GM21367 (cell line): ENCODE results near the gene SLC8A1.

Experiments used
- ATAC-seq: cut with Tn5 transposase; IDR thresholded peaks from one replicate; pipeline ENCODE4 v1.9.1; 2021; ENCODE audit not compliant: unreplicated experiment

The SLC8A1 gene

GRCh38 chr2:40358783-40359182 lies 93.1 kb downstream of the SLC8A1 start:
- ATAC-seq = no peak

GRCh38 chr2:40357667-40358066 lies 94.2 kb downstream of the SLC8A1 start:
- no peak for ATAC-seq

GRCh38 chr2:40355451-40355850 lies 96.4 kb downstream of the SLC8A1 start:
- ATAC-seq = no peak

- no peak for ATAC-seq
Observed at GRCh38 chr2:40353231-40353630, 98.7 kb downstream of the SLC8A1 start.

- ATAC-seq = no peak
Observed at GRCh38 chr2:40352703-40353099, 99.2 kb downstream of the SLC8A1 start.

GRCh38 chr2:40352041-40352702 lies 99.7 kb downstream of the SLC8A1 start:
- no peak for ATAC-seq

- no peak for ATAC-seq
Observed at GRCh38 chr2:40348665-40349064, 103.2 kb downstream of the SLC8A1 start.

GRCh38 chr2:40348038-40348437 lies 103.9 kb downstream of the SLC8A1 start:
- no peak for ATAC-seq

GRCh38 chr2:40346535-40347354 lies 105.1 kb downstream of the SLC8A1 start:
- peak; percentile 57 for ATAC-seq

- ATAC-seq = no peak
Observed at GRCh38 chr2:40344364-40344763, 107.5 kb downstream of the SLC8A1 start.

GRCh38 chr2:40343902-40344301 lies 108.0 kb downstream of the SLC8A1 start:
- no peak for ATAC-seq

GRCh38 chr2:40341198-40341597 lies 110.7 kb downstream of the SLC8A1 start:
- no peak for ATAC-seq

GRCh38 chr2:40339026-40339425 lies 112.9 kb downstream of the SLC8A1 start:
- no peak for ATAC-seq

GRCh38 chr2:40332191-40332826 lies 119.6 kb downstream of the SLC8A1 start:
- no peak for ATAC-seq

GRCh38 chr2:40330096-40330495 lies 121.8 kb downstream of the SLC8A1 start:
- ATAC-seq = no peak

GRCh38 chr2:40329739-40330030 lies 122.2 kb downstream of the SLC8A1 start:
- ATAC-seq = no peak

- no peak for ATAC-seq
Observed at GRCh38 chr2:40325116-40325515, 126.8 kb downstream of the SLC8A1 start.

GRCh38 chr2:40324656-40325055 lies 127.2 kb downstream of the SLC8A1 start:
- ATAC-seq = no peak

- ATAC-seq = no peak
Observed at GRCh38 chr2:40321822-40322221, 130.1 kb downstream of the SLC8A1 start.

- ATAC-seq = peak; percentile 86
Observed at GRCh38 chr2:40321016-40321623, 130.8 kb downstream of the SLC8A1 start.

GRCh38 chr2:40318921-40319320 lies 133.0 kb downstream of the SLC8A1 start:
- no peak for ATAC-seq

- no peak for ATAC-seq
Observed at GRCh38 chr2:40317761-40318160, 134.1 kb downstream of the SLC8A1 start.
